ENCODE measurements around the gene ZNF281.

DNA sequence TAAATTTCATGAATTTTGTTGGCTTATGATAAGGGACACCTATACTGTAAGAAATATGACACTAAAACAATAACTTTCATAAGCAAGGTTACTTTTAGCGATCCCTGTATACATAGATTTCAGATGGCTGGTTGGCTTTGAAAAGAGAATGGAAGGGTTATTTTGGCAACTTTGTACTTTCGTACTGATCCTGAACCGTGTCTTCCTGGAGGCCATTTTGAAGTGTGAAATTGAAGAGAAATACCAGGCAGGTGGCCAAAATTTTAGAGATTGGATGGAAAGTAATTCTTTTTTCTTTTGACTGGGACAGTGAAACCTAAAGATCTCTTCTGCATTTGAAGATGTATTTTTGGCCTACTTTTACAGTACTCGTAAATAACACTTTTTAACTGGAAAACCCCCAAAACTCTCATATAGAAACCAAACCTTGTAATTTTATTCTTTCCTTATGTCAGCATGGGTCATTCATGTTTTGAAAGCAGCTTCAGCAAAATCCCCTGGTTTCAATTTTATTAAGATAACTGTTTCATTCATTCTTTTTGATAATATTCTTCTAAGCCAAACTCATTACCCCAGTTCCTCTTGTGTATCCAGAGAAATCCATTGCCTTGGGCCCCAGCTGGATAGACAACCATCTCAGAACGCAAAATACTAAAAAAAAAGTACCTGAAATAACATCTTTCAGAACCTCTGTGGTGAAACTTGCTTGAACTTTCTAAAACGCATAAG is 38.4 kb upstream of the ZNF281 start:
- TF ChIP-seq THAP7 (CRISPR knock-in tag; IDR thresholded peaks at IDR 0.05) (no peak), SPI1 (IDR thresholded peaks at IDR 0.05; ENCODE audit: borderline replicate concordance, low read depth, low read length) (no peak), NR2C2 (CRISPR knock-in tag; IDR thresholded peaks at IDR 0.05) (no peak), NR2C2 (tag; IDR thresholded peaks at IDR 0.05) (no peak)

Measured in K562 (cell line).